SH-SY5Y (cell line): ENCODE measurements around the gene DUSP28.

Experiments used
- GATA2 ChIP-seq: IDR thresholded peaks from 2 replicates; pipeline ENCODE4 v1.6.1; 2011; ENCODE audit warnings: mild to moderate bottlenecking, low read depth, low read length
- GATA3 ChIP-seq: IDR thresholded peaks from 2 replicates; pipeline ENCODE4 v1.6.1; 2011; ENCODE audit warnings: low read depth, mild to moderate bottlenecking, low read length, moderate library complexity

DUSP28 gene

GRCh38 chr2:240598311-240598911 lies 38.3 kb downstream of the DUSP28 start:
- TF ChIP-seq GATA3, result no peak
- TF ChIP-seq GATA2, result no peak

- TF ChIP-seq GATA3, result no peak
- TF ChIP-seq GATA2, result no peak
These were observed 39.0 kb downstream of the DUSP28 start for GRCh38 chr2:240599141-240599583.

- no peak for TF ChIP-seq GATA2
- TF ChIP-seq GATA3, result no peak
These were observed 40.3 kb downstream of the DUSP28 start for GRCh38 chr2:240600451-240600961.

GRCh38 chr2:240601061-240601830 lies 41.1 kb downstream of the DUSP28 start:
- TF ChIP-seq GATA2 (no peak), GATA3 (no peak)

- no peak for TF ChIP-seq GATA2
- no peak for TF ChIP-seq GATA3
These were observed 41.6 kb downstream of the DUSP28 start for GRCh38 chr2:240601831-240602160.

- TF ChIP-seq GATA3 (no peak), GATA2 (no peak)
These were observed 42.3 kb downstream of the DUSP28 start for GRCh38 chr2:240602266-240603050.

- TF ChIP-seq GATA3, result no peak
- no peak for TF ChIP-seq GATA2
These were observed 43.1 kb downstream of the DUSP28 start for GRCh38 chr2:240603081-240603835.

- TF ChIP-seq GATA2 (no peak), GATA3 (no peak)
These were observed 43.7 kb downstream of the DUSP28 start for GRCh38 chr2:240603846-240604245.

- no peak for TF ChIP-seq GATA2
- TF ChIP-seq GATA3, result no peak
These were observed 44.3 kb downstream of the DUSP28 start for GRCh38 chr2:240604291-240604938.

GRCh38 chr2:240604939-240605716 lies 45.0 kb downstream of the DUSP28 start:
- TF ChIP-seq GATA3 (no peak), GATA2 (no peak)

- TF ChIP-seq GATA3 (no peak), GATA2 (no peak)
These were observed 45.9 kb downstream of the DUSP28 start for GRCh38 chr2:240605867-240606743.
